NCI-H446 treated with DMSO at 0.1 percent for 48 hours (cell line): ENCODE data around the gene FGF23.

Experiments used
- DNase-seq: peaks from one replicate; lab custom pipeline; 2025; lab: John Stamatoyannopoulos, UW

Gene FGF23

GRCh38 chr12:4383304-4383865 is 3.9 kb upstream of the FGF23 start:
- DNase-seq = no peak

DNA sequence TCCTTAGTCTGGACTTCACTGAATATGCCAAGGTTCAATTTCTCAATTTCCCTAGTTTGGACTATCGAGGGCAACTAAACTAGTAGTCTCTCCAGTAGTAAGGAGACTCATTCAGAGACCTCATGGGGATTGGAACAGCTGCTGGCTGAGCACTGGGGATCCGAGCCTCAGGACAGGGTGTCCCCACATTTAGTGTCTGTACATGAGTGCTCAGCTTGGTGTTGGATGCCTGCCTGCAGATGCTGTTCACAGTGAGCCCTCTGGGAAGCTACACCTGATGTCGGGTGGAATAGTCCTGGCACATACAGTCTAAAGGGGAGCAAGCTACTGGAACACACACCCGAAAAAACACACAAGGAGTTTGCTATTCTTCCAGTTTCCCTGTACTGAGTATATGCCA is 820 bp upstream of the FGF23 start:
- DNase-seq = no peak

- DNase-seq = no peak
Measured at GRCh38 chr12:4378772-4379171, 740 bp downstream of the FGF23 start.

DNA sequence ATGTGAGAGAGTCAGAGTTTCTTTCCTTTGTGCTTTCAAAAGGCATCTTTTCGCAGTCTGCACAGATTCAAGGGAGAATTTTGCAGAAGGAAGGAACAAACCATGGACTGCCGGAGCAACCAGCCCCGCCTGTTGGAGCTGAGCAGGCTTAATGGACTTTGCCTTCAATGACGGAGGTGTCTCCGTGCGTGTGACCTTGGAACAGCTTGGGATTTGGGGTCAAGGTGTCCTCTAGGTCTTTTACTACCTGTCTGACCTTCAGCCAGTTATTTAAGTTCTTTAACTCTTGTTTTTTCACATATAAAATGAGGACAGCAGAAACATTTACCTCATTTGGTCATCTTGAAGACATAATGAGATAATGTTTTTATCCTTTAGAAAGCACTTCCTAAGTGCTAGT is 4.1 kb downstream of the FGF23 start:
- no peak for DNase-seq

- DNase-seq = no peak
Measured at GRCh38 chr12:4372653-4373052, 6.9 kb downstream of the FGF23 start.

GRCh38 chr12:4370265-4370664 is 9.2 kb downstream of the FGF23 start:
- DNase-seq = no peak

GRCh38 chr12:4369548-4369947 is 10.0 kb downstream of the FGF23 start:
- DNase-seq = no peak

DNA sequence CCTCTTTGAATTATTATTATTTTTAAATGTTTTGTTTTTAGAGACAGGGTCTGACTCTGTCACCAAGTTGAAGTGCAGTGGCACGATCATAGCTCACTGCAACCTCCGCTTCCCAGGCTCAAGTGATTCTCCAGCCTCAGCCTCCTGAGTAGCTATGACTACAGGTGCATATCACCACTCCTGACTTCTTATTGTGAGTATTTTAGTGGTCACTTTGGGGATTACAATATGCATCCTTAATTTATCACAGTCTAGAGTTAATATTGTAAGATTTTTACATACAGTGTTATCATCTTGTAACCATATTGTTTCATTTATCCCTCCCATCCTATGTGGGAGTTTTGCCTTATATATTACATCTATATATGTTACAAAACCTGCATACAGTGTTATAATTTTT is 13.4 kb downstream of the FGF23 start:
- DNase-seq = no peak

DNA sequence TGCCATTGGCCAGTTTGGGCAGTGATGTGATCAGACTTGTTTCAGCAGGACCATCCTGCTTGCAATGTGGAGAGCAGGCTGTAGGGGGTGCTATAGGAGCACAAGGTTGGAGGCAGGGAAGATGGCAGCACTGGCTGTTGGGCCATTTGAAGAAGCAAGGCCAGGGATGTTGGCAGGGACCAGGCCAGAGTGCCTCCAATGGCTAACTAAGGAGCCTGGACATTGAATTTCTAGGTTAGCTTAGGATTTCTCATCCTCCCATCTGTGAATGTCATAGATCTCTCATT is 23.5 kb downstream of the FGF23 start:
- no peak for DNase-seq

GRCh38 chr12:4355156-4356040 is 24.1 kb downstream of the FGF23 start:
- no peak for DNase-seq

GRCh38 chr12:4353785-4354208 is 25.7 kb downstream of the FGF23 start:
- DNase-seq = no peak

DNA sequence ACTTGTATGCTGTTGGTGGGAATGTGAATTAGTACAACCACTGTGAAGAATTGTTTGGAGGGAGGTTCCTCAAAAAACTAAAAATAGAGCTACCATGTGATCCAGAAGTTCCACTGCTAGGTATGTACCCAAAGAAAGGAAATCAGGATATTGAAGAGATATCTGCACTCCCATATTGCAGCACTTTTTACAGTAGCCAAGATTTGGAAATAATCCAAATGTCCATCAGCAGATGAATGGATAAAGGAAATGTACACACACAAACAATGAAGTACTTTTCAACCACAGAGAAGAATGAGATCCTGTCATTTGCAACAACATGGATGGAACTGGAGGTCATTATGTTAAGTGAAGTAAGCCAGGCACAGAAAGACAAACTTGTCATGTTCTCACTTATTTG is 32.6 kb downstream of the FGF23 start:
- DNase-seq = no peak

DNA sequence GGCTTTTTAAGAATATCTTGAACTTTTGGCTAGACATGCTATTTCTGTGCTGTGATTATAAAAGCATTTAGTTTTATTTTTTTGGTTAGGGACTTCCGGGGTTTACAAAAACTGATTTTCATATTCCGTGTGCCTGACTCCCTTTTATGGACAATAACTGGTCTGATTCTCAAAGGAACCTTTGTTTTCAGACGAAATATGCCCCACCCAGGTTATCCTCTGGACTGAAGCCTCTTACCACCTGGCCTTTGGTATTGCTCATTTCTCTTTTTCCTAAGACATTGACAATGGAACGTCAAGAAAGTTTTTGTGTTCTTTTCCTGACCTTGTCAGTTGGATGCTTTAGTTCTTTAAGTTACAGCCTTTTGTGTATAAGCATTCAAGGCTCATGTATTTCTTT is 47.7 kb downstream of the FGF23 start:
- DNase-seq = no peak

- DNase-seq = no peak
Measured at GRCh38 chr12:4331221-4331620, 48.3 kb downstream of the FGF23 start.

DNA sequence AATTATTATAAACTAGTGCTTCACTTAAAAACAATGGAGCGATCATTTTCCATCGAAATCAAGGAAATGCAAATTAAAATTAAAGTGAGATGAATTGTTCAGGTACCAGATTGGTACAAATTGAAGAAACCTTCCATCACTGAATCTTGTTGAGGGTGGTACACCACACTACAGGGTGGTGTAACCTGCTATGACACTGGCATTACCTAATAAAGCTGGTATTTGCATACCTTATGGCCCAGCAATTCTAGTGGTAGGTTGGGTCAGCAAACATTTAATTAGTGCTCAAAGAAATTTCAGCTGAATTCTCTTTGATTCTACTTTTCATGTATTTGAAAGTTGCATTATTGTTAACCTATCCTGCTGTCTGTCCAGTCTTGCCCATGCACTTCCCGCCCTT is 49.3 kb downstream of the FGF23 start:
- no peak for DNase-seq

DNA sequence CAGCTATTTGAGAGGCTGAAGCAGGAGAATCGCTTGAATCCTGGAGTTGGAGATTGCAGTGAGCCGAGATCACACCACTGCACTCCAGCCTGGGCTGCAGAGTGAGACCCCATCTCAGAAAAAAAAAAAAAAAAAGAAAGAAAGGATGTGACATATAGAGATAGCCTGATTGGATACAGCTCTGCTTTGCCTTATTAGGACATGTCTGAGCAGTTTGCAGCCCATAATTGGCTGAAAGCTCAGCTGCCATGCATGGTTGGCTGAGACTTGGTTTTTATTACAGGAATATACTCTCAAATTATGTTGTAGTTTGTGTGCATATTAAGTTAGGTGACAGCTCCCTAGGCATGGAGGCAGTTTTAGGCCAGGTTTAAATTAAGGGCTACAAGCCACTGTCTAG is 52.2 kb downstream of the FGF23 start:
- no peak for DNase-seq

GRCh38 chr12:4325966-4326365 is 53.5 kb downstream of the FGF23 start:
- no peak for DNase-seq

DNA sequence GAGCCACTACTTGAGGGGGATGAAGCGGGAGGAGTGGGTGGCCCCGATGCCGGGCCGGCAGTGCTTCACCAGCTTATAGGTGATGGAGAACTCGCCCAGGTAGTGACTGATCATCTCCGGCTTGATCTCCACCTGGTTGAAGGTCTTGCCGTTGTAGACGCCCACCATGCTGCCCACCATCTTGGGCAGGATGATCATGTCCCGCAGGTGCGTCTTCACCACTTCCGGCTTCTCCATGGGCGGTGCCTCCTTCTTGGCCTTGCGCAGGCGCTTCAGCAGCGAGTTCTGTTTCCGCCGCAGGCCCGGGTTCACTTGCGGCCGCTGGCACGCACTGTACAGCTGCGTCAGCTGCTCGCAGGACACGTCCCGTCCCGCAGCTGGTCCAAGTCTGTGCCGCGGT is 55.1 kb downstream of the FGF23 start:
- DNase-seq = no peak

DNA sequence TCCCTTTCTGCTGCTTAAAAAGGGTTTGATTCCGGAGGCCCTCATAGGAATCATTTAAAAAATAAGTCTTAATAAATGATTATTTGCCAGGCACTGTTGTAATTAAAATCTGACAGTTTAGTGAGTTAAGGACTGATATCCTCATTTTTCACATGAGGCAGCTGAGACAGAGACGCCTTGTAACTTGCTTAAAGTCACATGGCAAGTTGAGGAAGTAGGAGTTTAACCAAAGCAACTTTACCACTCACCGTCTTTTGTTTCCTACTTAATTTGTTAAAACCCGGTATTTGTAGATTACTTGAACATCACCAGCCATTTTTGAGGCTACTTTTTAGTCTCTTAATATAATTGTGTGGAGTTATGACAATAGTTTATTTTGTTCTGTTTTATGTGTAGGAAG is 56.1 kb downstream of the FGF23 start:
- no peak for DNase-seq

GRCh38 chr12:4322726-4323125 is 56.8 kb downstream of the FGF23 start:
- DNase-seq = no peak

GRCh38 chr12:4320853-4321701 is 58.4 kb downstream of the FGF23 start, which contains the start of gene TIGAR:
TIGAR (plus strand) TSS chr12:4321213; CDS start chr12:4321272, 59 bp downstream.
- DNase-seq = peak; percentile 88

DNA sequence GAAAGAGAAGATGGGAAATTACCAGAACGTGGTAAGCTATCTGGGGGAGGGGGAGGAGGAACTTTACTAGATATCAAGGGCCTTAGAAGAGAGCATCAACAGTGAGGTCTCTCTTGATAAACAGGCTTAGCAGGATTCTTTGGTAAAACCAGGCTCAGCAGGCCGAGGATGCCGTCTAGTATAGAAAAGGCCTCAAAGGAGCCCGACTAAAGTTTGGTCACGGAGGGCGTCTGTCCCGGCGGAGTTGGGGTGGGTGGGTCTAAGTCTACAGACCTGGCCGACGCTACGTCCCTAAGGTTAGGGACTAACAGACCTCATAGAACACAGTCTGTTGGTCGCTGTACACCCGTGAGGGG is 59.0 kb downstream of the FGF23 start:
- DNase-seq = no peak
